Gastroesophageal sphincter (tissue), 3 donors: ENCODE results near the gene AFP.

Source experiments
- POLR2A ChIP-seq, 2 donors: fragments of 450-650 bp; IDR thresholded peaks; one replicate each; pipeline ENCODE4 v1.6.1; 2017; ENCODE audit warnings: antibody characterized with exemption in 2 of 2, mild to moderate bottlenecking in 2 of 2, moderate library complexity in 1 of 2
- POLR2AphosphoS5 ChIP-seq: sonication (generic); formaldehyde crosslinking; IDR thresholded peaks from one replicate; pipeline ENCODE4 v1.6.1; 2017; ENCODE audit warnings: antibody characterized with exemption
- TF ChIP-seq, protein P1 (sequence below), 4 experiments: fragments of 200-600 bp in 2 of 4; fragments of 450-650 bp in 2 of 4; sonication (generic) in 1 of 4; IDR thresholded peaks; one replicate each; pipeline ENCODE4 v1.5.1; 2017 to 2019; ENCODE audit warnings: antibody characterized with exemption in 4 of 4, mild to moderate bottlenecking in 2 of 4, moderate library complexity in 2 of 4

DNA sequence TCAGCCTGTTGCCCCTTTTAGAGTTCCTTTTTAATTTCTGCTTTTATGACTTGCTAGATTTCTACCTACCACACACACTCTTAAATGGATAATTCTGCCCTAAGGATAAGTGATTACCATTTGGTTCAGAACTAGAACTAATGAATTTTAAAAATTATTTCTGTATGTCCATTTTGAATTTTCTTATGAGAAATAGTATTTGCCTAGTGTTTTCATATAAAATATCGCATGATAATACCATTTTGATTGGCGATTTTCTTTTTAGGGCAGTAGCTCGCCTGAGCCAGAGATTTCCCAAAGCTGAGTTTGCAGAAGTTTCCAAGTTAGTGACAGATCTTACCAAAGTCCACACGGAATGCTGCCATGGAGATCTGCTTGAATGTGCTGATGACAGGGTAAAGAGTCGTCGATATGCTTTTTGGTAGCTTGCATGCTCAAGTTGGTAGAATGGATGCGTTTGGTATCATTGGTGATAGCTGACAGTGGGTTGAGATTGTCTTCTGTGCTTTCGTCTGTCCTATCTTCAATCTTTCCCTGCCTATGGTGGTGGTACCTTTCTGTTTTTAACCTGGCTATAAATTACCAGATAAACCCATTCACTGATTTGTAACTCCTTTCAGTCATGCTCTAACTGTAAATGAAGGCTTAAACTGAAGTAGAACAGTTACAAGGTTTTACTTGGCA lies 24.1 kb upstream of the AFP start:
- TF ChIP-seq, protein P1, sequence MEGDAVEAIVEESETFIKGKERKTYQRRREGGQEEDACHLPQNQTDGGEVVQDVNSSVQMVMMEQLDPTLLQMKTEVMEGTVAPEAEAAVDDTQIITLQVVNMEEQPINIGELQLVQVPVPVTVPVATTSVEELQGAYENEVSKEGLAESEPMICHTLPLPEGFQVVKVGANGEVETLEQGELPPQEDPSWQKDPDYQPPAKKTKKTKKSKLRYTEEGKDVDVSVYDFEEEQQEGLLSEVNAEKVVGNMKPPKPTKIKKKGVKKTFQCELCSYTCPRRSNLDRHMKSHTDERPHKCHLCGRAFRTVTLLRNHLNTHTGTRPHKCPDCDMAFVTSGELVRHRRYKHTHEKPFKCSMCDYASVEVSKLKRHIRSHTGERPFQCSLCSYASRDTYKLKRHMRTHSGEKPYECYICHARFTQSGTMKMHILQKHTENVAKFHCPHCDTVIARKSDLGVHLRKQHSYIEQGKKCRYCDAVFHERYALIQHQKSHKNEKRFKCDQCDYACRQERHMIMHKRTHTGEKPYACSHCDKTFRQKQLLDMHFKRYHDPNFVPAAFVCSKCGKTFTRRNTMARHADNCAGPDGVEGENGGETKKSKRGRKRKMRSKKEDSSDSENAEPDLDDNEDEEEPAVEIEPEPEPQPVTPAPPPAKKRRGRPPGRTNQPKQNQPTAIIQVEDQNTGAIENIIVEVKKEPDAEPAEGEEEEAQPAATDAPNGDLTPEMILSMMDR (IDR thresholded peaks at IDR 0.05), result no peak
- no peak for TF ChIP-seq POLR2A (IDR thresholded peaks at IDR 0.05)
- TF ChIP-seq POLR2AphosphoS5, result no peak
